Ascending aorta (tissue), 2 donors: ENCODE measurements around the gene SECTM1. TPM values are rescaled to one million over a fixed set of nuclear protein-coding genes. Genes with fewer than 3 reads are reported as not detected.

Experiments
- DNase-seq, 2 donors: peaks; one replicate each; pipeline ENCODE4 v3.0.0-alpha.2; 2019; ENCODE audit warnings: low spot score in 2 of 2
- H3K27ac ChIP-seq, 2 donors: fragments of 200-600 bp; sonication (generic); one replicate each; pipeline ENCODE4 v1.5.1; 2016 to 2017; ENCODE audit warnings: mild to moderate bottlenecking in 1 of 2
- H3K27me3 ChIP-seq: fragments of 200-600 bp; sonication (generic); one replicate; pipeline ENCODE4 v1.5.1; 2017
- H3K36me3 ChIP-seq, 2 donors: fragments of 200-600 bp; sonication (generic); one replicate each; pipeline ENCODE4 v1.5.1; 2016
- H3K4me1 ChIP-seq, 2 donors: fragments of 200-600 bp; sonication (generic); one replicate each; pipeline ENCODE4 v1.5.1; 2016 to 2017; ENCODE audit warnings: mild to moderate bottlenecking in 1 of 2
- H3K4me3 ChIP-seq, 2 donors: fragments of 200-600 bp; sonication (generic); one replicate each; pipeline ENCODE4 v1.5.1; 2016 to 2017; ENCODE audit warnings: mild to moderate bottlenecking in 1 of 2
- H3K9me3 ChIP-seq, 2 donors: fragments of 200-600 bp; sonication (generic); one replicate each; pipeline ENCODE4 v1.5.1; 2016
- intact Hi-C: fragments of 100-400 bp; cut with DNase I; formaldehyde crosslinking; loops from one replicate; pipeline ENCODE4 v1.15.1; 2023
- total RNA-seq: library from RNA; depleted of rRNA; stranded (reverse); fragments of >200 nt; gene quantifications from one replicate; pipeline ENCODE4 v1.1.0, GENCODE V29; 2016
- TF ChIP-seq, protein P1 (sequence below), 3 experiments: fragments of 200-600 bp in 2 of 3; fragments of 450-650 bp in 1 of 3; sonication (generic) in 2 of 3; IDR thresholded peaks; one replicate each; pipeline ENCODE4 v1.5.1; 2016 to 2019; ENCODE audit warnings: antibody characterized with exemption in 3 of 3, mild to moderate bottlenecking in 1 of 3, moderate library complexity in 1 of 3

The SECTM1 gene
- total RNA-seq, 1 donor from 2014 or later: 49.5 TPM

DNA sequence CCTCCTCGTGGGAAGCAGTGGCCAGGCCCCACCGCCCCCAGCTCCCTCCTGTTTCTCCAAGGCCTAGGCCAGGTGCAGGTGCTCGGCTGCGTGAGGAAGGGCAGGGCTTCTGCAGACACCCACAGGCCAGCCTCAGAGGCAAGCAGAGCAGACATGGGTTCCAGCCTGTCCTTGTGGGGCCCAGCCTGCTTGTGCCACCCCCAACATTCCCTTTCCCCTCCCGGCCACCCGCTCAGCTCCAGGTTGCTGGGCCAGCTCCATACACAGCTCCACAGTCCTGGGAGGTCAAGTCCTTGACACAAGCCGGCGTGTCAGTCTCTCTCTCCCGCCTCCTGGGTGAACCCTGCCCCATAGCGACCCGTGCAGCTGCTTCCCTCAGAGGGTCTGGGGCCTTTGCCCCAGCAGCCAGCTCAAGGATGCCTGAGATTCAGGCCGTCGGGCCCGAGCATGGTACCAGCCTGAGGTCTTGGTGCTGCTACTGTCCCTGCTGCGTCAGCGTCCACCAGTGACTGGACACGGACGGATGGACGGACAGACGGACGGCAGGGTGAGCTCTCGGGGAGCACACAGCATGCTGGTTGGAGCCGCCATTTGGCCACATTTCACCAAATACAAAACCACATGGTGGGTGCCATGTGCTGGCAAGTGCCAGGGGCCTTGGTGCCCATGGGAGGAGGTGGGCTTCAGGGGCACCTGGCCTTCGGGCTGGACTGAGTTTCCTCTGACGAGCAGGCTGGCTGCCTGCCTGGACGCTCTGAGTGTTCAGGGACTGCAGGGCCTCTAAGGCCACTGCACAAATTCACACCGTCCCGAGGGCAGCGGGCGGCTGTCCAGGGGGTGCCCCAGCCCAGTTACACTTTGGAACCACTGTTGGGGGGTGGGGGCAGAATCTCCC is 8.0 kb downstream of the SECTM1 start:
- TF ChIP-seq, protein P1, sequence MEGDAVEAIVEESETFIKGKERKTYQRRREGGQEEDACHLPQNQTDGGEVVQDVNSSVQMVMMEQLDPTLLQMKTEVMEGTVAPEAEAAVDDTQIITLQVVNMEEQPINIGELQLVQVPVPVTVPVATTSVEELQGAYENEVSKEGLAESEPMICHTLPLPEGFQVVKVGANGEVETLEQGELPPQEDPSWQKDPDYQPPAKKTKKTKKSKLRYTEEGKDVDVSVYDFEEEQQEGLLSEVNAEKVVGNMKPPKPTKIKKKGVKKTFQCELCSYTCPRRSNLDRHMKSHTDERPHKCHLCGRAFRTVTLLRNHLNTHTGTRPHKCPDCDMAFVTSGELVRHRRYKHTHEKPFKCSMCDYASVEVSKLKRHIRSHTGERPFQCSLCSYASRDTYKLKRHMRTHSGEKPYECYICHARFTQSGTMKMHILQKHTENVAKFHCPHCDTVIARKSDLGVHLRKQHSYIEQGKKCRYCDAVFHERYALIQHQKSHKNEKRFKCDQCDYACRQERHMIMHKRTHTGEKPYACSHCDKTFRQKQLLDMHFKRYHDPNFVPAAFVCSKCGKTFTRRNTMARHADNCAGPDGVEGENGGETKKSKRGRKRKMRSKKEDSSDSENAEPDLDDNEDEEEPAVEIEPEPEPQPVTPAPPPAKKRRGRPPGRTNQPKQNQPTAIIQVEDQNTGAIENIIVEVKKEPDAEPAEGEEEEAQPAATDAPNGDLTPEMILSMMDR (IDR thresholded peaks at IDR 0.05): no peak
- Histone ChIP-seq H3K27ac (no peak overlapping the region), H3K4me3 (no peak overlapping the region), H3K4me1 (peaks cover 0 to 5% of the 10 kb centered on the region in 2 donors), H3K27me3 (peaks cover 5% of the 10 kb centered on the region), H3K36me3 (no peaks in the 10 kb centered on the region), H3K9me3 (no peaks in the 10 kb centered on the region)
- intact Hi-C loops: no loop called here
- no peak for DNase-seq

DNA sequence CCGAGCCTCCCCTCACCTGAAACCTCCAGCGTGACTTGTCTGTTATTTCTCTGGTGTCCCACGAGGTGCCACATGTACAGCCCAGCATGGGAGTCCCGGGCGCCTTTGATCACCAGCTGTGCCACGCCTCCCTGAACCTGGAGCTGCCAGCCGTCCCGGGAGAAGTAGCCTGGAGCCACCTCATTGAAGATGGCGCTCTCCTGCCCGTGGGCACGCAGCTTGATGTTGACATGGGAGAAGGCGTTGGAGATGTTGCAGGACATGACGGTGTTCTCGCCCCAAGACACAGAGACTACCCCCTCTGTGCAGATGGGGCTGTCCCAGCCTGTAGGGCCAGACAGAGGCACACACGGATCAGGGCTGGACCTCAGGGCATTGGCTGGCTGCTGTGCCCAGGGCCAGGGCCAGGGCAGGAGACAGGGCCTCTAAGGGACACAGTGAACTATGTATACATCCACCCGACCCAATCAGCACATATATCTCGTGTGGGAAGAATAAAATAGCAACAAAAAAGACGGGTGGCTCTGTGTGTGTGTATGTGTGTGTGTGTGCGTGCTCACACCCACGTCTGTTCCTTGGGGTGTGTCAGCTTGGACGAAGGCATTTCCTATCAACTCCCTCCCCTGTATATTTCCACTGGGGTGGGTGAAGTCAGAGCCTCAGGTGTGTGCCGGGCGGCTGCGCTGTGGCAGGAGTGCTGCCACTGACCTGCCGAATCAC is 8.8 kb downstream of the SECTM1 start:
- Histone ChIP-seq H3K27me3 (peaks cover 5% of the 10 kb centered on the region), H3K4me1 (peaks cover 0 to 5% of the 10 kb centered on the region in 2 donors), H3K4me3 (no peak overlapping the region), H3K36me3 (no peaks in the 10 kb centered on the region), H3K9me3 (no peaks in the 10 kb centered on the region), H3K27ac (no peak overlapping the region)
- no peak for DNase-seq
- intact Hi-C loops: no loop called here
- TF ChIP-seq, protein P1 (IDR thresholded peaks at IDR 0.05): no peak

DNA sequence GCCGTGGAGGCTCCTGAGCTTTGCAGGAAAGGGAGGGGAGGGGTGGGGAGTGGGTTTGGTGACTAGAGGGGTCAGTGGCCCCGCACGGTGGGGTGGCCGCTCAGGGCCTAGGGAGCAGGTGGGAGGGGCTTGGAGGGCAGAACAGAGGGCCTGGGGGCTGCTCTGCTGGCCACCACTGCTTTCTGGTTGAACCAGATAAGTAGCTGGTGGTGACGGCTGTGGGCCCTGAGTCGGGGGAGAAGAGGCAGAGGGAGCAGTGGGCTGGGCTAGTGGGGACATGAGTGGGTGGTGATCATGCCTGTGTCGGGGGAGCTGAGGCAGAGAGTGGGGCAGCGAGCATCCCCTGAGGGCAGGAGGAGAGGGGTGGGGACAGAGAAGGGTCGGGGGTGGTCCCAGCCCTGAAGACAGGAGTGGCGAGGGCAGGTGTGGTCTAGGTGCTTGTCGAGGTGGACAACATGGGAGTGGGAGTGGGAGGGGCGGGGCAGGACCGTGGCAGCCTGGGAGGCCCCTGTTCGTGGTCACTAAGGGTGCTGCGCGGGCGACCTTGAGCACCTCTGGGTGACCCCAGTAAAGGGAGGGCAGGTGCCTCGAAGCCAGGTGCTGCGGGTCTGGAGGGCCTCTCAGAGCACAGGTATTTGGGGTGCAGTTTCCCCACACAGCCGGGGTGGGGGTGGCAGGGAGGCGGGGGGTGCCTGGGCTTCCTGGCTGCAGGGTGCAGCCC is 9.9 kb downstream of the SECTM1 start:
- intact Hi-C loops: no loop called here
- no peak for DNase-seq
- no peak overlapping the region for H3K27ac ChIP-seq
- no peak overlapping the region for H3K4me3 ChIP-seq
- H3K36me3 ChIP-seq: no peaks in the 10 kb centered on the region
- peaks cover 0 to 5% of the 10 kb centered on the region in 2 donors for H3K4me1 ChIP-seq
- TF ChIP-seq, protein P1 (IDR thresholded peaks at IDR 0.05): no peak
- peaks cover 5% of the 10 kb centered on the region for H3K27me3 ChIP-seq
- no peaks in the 10 kb centered on the region for H3K9me3 ChIP-seq

DNA sequence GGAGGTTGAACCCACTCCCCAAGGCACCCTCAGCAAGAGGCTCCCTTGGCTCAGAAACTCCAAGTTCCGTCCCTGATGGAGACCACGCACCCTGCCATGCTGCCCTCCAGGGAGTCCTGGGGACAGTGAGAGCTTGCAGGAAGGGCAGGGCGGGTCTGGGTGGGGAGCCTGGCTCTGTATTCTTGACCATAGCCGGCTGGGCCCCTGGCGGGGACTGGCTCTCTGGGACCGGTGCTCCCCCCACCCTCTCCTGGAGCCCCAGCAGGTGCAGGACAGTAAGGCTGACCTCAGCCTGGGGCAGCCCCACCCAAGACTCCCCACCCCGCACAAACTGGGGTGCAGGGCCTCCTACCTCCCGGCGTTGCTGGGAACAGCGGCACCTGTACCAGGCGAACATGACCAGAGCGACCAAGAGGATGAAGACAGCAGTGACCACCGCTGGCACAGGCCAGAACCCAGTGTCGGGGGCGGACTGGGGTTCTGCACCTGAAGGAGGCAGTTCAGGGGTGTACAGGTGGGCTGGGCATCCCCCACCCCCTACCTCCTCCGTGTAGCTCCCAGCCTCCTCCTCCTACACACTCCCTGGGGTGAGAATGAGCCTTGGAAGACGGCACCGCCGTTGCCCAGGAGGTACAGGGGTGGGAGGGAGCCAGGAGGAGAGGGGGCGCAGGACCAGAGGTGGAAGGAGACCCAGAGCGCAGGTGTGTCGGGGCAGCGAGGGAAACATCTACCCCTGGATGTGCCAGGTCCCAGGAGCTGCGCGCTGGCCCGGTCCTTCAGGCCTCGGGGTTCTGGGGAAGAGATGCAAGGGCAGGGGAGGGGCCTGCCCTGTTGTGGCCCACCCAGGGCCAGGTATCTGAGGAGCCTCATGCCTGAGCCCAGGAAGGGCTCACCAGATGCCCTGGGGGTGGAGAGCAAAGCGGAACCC is 10.8 kb downstream of the SECTM1 start:
- peaks cover 0 to 5% of the 10 kb centered on the region in 2 donors for H3K4me1 ChIP-seq
- peaks cover 5% of the 10 kb centered on the region for H3K27me3 ChIP-seq
- no peak for DNase-seq
- H3K9me3 ChIP-seq: no peaks in the 10 kb centered on the region
- intact Hi-C loops: no loop called here
- no peaks in the 10 kb centered on the region for H3K36me3 ChIP-seq
- H3K4me3 ChIP-seq: no peak overlapping the region
- TF ChIP-seq, protein P1 (IDR thresholded peaks at IDR 0.05): no peak
- no peak overlapping the region for H3K27ac ChIP-seq
